HEK293T (cell line): ENCODE measurements around the gene SPACA6.

Source experiments
- ARNT ChIP-seq: fragments of 450-650 bp; IDR thresholded peaks from 2 replicates; pipeline ENCODE4 v1.6.1; 2017; ENCODE audit warnings: mild to moderate bottlenecking
- BHLHE40 ChIP-seq: fragments of 450-650 bp; IDR thresholded peaks from 2 replicates; pipeline ENCODE4 v1.6.1; 2016; ENCODE audit warnings: mild to moderate bottlenecking, moderate library complexity, borderline replicate concordance
- CTBP1 ChIP-seq: fragments of 450-650 bp; IDR thresholded peaks from 2 replicates; pipeline ENCODE4 v1.6.1; 2016; ENCODE audit warnings: borderline replicate concordance
- FOXA1 ChIP-seq: fragments of 450-650 bp; IDR thresholded peaks from 2 replicates; pipeline ENCODE4 v1.6.1; 2016; ENCODE audit warnings: mild to moderate bottlenecking
- NFRKB ChIP-seq: fragments of 450-650 bp; IDR thresholded peaks from 2 replicates; pipeline ENCODE4 v1.6.1; 2016; ENCODE audit warnings: mild to moderate bottlenecking, moderate library complexity
- SP1 ChIP-seq: fragments of 450-650 bp; IDR thresholded peaks from 2 replicates; pipeline ENCODE4 v1.6.1; 2017

DNA sequence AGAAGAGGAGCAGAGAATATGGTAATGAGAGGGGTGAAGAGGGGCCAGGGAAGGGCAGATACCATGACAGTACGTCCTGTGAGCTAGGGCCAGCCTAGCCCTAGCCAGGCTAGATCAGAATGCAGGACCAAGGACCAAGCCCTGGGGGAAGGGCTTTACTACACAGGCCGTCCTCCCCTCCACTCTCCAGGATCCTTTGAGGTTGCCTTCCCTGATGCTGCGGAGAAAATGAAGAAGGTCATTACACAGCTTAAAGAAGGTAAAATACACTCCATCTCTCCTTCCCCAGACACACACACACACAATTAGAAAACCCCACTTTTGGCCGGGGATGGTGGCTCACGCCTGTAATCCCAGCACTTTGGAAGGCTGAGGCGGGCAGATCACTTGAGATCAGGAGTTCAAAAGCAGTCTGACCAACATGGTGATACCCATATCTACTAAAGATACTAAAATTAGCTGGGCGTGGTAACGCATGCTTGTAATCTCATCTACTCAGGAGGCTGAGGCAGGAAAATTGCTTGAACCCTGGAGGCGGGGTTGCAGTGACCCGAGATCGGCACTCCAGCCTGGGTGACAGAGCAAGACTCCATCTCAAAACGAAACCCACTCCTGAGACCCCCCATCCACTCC lies 8.5 kb downstream of the SPACA6 start:
- TF ChIP-seq ARNT (no peak), FOXA1 (no peak), NFRKB (no peak), CTBP1 (no peak), BHLHE40 (no peak), SP1 (no peak)
